T-helper 2 cell treated with Interferon-gamma antibody and Interleukin-4, amounts not matched to agents 5 μg/mL and 100 μg/mL, for 36 hours (primary cell): ENCODE results near the gene CD93.

Source experiments
- DNase-seq: peaks from one replicate; pipeline ENCODE4 v3.0.0; 2021; ENCODE audit warnings: low spot score
- H3K27ac Mint-ChIP-seq: one replicate; pipeline ENCODE4 v1.8.0; 2021; ENCODE audit warnings: mild to moderate bottlenecking, mixed read lengths
- H3K27me3 Mint-ChIP-seq: one replicate; pipeline ENCODE4 v1.8.0; 2021; ENCODE audit warnings: low read depth, mixed read lengths
- H3K36me3 Mint-ChIP-seq: one replicate; pipeline ENCODE4 v1.8.0; 2021; ENCODE audit warnings: low read depth, mixed read lengths
- H3K4me1 Mint-ChIP-seq: one replicate; pipeline ENCODE4 v1.8.0; 2021; ENCODE audit warnings: low read depth, mixed read lengths
- H3K4me3 Mint-ChIP-seq: one replicate; pipeline ENCODE4 v1.8.0; 2022; ENCODE audit warnings: mild to moderate bottlenecking, moderate library complexity, mixed read lengths
- H3K9me3 Mint-ChIP-seq: one replicate; pipeline ENCODE4 v1.8.0; 2021; ENCODE audit warnings: mixed read lengths

CD93 gene

GRCh38 chr20:23125625-23126191 lies 39.6 kb upstream of the CD93 start:
- H3K27ac Mint-ChIP-seq: no peak overlapping the region

GRCh38 chr20:23125159-23125558 lies 39.0 kb upstream of the CD93 start:
- no peak overlapping the region for H3K4me3 Mint-ChIP-seq
- H3K36me3 Mint-ChIP-seq: no peaks in the 10 kb centered on the region
- peaks cover 9% of the 10 kb centered on the region for H3K27me3 Mint-ChIP-seq
- no peak for DNase-seq
- H3K27ac Mint-ChIP-seq: no peak overlapping the region
- H3K9me3 Mint-ChIP-seq: no peaks in the 10 kb centered on the region
- peaks cover 7% of the 10 kb centered on the region for H3K4me1 Mint-ChIP-seq

More at GRCh38 chr20:23125625-23126191, 39.6 kb upstream of the CD93 start:
- no peak overlapping the region for H3K4me3 Mint-ChIP-seq
- peaks cover 7% of the 10 kb centered on the region for H3K27me3 Mint-ChIP-seq
- no peaks in the 10 kb centered on the region for H3K36me3 Mint-ChIP-seq
- H3K9me3 Mint-ChIP-seq: no peaks in the 10 kb centered on the region
- peaks cover 7% of the 10 kb centered on the region for H3K4me1 Mint-ChIP-seq
- no peak for DNase-seq

DNA sequence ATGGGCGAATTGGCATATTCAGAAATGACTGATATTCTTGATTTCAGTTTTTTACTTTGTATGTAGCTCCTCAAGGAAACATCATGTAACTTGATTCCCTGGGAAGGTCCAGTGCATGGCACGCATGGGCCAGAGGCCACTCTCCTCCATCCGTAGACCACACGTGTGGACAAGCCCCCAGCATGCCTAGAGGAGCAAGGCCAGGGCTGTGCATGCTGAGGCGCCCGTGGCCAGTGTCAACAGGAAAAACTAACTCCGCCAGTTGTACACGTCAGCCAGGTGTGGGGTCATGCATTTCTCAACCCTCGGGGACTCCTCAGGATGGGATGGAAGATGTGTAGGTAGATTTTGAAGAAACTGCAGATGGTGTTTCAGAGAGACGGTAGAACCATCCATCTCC lies 37.8 kb upstream of the CD93 start:
- H3K4me1 Mint-ChIP-seq: peaks cover 7% of the 10 kb centered on the region
- no peak overlapping the region for H3K27ac Mint-ChIP-seq
- H3K9me3 Mint-ChIP-seq: no peaks in the 10 kb centered on the region
- no peaks in the 10 kb centered on the region for H3K36me3 Mint-ChIP-seq
- peaks cover 9% of the 10 kb centered on the region for H3K27me3 Mint-ChIP-seq
- no peak overlapping the region for H3K4me3 Mint-ChIP-seq
- DNase-seq: no peak

- no peak overlapping the region for H3K27ac Mint-ChIP-seq
- H3K4me1 Mint-ChIP-seq: peaks cover 7% of the 10 kb centered on the region
- peaks cover 9% of the 10 kb centered on the region for H3K27me3 Mint-ChIP-seq
- H3K9me3 Mint-ChIP-seq: no peaks in the 10 kb centered on the region
- no peak for DNase-seq
- no peaks in the 10 kb centered on the region for H3K36me3 Mint-ChIP-seq
- no peak overlapping the region for H3K4me3 Mint-ChIP-seq
Measured at GRCh38 chr20:23122796-23123655, 36.9 kb upstream of the CD93 start.

DNA sequence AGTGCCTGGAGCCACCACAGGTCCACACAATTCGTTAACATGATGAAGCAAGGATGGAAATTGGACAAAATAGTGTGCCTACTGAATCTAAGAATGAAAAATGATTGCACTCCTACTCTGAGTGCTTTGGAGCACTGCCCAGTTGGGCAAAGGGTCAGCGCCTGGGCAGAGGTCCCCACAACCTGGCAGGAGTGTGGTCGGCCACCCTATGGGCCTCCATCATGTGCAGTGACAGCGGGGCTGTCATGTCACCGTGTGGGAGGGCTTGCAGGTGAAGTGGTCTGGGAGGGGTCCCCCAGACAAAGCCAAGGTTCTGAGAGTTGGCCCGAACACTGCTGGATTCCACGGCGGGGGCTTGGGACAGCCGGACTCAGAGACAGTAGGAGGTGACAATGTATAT lies 36.2 kb upstream of the CD93 start:
- Mint-ChIP-seq H3K4me1 (peaks cover 7% of the 10 kb centered on the region), H3K4me3 (no peak overlapping the region)

DNA sequence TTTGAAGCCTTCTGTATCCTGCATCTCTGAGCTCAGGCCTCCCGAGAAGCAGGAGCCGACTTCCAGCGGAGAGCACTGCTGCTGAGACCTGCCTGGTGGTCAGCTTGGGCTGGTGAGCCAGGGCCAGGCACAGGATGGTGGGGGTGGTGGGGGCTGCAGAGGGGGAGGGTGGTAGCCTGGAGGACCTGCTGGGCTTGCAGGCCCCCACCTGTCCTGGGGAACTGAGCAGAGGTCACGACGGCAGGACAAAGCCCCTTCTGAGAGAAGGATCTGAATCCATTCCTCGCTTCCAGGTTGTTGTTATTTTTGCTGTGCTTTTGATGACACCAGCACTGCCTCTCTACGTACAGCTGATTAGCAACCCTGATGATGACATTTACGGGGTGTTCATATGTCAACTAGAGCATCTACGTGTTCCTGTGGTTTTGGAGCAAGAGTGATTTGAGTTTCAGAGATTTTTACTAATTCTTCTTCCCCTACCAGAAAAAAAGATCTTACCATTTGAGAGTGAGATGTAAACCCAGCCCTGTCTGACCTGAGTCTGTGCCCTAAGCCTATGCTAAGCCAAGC lies 35.7 kb upstream of the CD93 start:
- no peak for DNase-seq
- no peak overlapping the region for H3K27ac Mint-ChIP-seq
- peaks cover 9% of the 10 kb centered on the region for H3K27me3 Mint-ChIP-seq
- H3K36me3 Mint-ChIP-seq: no peaks in the 10 kb centered on the region
- peaks cover 7% of the 10 kb centered on the region for H3K4me1 Mint-ChIP-seq
- H3K9me3 Mint-ChIP-seq: no peaks in the 10 kb centered on the region
- H3K4me3 Mint-ChIP-seq: no peak overlapping the region

More for the DNA sequence above, 36.2 kb upstream of the CD93 start:
- Mint-ChIP-seq H3K27ac (no peak overlapping the region), H3K36me3 (no peaks in the 10 kb centered on the region), H3K27me3 (peaks cover 9% of the 10 kb centered on the region), H3K9me3 (no peaks in the 10 kb centered on the region)
- DNase-seq: no peak

- Mint-ChIP-seq H3K4me3 (no peak overlapping the region), H3K36me3 (no peaks in the 10 kb centered on the region), H3K27ac (no peak overlapping the region), H3K9me3 (no peaks in the 10 kb centered on the region), H3K27me3 (peaks cover 9% of the 10 kb centered on the region), H3K4me1 (peaks cover 7% of the 10 kb centered on the region)
- DNase-seq: no peak
Measured at GRCh38 chr20:23120936-23121750, 35.0 kb upstream of the CD93 start.

DNA sequence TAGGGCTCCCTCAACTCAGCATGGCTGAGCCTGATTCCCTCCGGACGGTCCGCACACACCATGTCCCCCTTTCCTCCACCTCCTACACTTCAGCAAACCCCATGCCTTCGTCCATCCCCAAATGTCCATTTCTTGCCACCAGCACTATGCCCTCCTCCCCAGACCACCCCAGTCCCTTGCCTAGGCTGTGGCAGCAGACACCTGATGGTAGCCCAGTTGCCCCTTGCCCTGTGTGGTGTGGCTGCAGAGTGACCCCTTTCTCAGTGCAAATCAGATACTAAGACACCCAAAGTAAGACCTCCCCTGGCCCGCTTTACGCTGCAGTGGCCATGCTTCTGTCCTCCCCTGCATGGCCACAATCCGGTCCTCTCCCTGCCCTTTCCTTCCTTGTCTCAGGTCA lies 34.1 kb upstream of the CD93 start:
- H3K27me3 Mint-ChIP-seq: peaks cover 9% of the 10 kb centered on the region
- no peaks in the 10 kb centered on the region for H3K9me3 Mint-ChIP-seq

DNA sequence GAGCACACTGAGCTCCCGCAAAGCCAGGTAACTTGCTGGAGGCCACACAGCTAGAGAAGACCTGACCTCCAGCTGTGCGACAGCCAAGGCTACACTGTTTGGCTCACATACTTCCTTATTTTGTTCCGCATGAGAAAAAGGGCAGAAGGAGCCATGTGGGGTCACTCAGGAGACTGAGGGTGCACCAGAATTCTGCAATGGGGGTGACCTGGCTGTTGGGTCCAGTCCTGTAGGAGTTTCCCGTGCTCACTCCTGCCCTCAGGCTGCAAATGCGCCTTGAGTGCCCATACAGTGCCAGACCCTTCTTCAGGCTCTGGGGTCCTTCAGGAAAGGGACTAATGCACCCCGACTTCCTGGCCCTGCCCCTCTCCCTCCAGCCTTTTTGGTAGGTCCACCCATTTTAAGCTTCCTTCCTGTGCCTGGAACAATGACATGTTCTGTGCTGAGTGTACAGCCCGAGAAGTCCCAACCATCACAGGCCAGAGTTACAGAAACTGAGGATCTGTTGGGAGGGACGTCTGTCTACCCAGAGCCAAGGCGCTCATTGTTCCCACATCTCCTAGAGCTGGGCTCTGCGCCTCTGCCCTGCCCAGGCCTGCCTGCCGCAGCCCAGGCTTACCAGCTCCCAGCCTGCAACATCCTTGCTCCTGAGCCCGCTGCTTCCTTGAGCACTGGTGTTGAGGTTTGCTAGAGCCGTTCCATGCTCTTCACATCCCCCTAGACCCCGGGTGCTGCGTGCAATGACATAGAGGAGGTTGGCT lies 33.5 kb upstream of the CD93 start:
- H3K9me3 Mint-ChIP-seq: no peaks in the 10 kb centered on the region
- DNase-seq: no peak
- no peaks in the 10 kb centered on the region for H3K36me3 Mint-ChIP-seq
- H3K27me3 Mint-ChIP-seq: peaks cover 9% of the 10 kb centered on the region
- peaks cover 7% of the 10 kb centered on the region for H3K4me1 Mint-ChIP-seq
- H3K4me3 Mint-ChIP-seq: no peak overlapping the region
- no peak overlapping the region for H3K27ac Mint-ChIP-seq

More for the DNA sequence above, 34.1 kb upstream of the CD93 start:
- DNase-seq: no peak
- no peak overlapping the region for H3K27ac Mint-ChIP-seq
- H3K4me1 Mint-ChIP-seq: peaks cover 7% of the 10 kb centered on the region
- no peak overlapping the region for H3K4me3 Mint-ChIP-seq
- no peaks in the 10 kb centered on the region for H3K36me3 Mint-ChIP-seq

GRCh38 chr20:23118766-23119165 lies 32.6 kb upstream of the CD93 start:
- H3K4me3 Mint-ChIP-seq: no peak overlapping the region
- H3K4me1 Mint-ChIP-seq: peaks cover 7% of the 10 kb centered on the region
- H3K9me3 Mint-ChIP-seq: no peaks in the 10 kb centered on the region
- no peaks in the 10 kb centered on the region for H3K36me3 Mint-ChIP-seq
- DNase-seq: no peak
- H3K27me3 Mint-ChIP-seq: peaks cover 9% of the 10 kb centered on the region
- H3K27ac Mint-ChIP-seq: no peak overlapping the region

DNA sequence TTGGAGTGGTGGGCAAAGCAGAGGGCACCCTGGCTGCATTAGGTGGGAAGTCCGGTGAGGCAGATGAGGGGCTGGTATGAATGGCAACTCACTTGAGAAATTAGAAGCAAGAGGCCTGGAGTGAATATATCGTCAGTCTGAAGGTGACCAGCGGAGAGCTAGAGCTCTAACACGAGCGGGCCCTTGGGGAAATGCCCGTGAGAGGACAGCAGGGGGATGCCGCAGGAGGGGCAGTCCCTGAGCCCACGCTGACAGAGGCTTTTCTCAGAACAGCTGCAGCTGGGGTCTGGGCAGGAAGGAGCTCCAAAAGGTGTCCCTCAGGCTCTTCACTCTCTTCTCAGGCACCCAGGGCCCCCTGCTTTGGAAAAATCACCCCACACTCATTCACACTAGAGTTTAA lies 32.0 kb upstream of the CD93 start:
- H3K27me3 Mint-ChIP-seq: peaks cover 9% of the 10 kb centered on the region
- no peak for DNase-seq
- H3K27ac Mint-ChIP-seq: no peak overlapping the region
- H3K9me3 Mint-ChIP-seq: no peaks in the 10 kb centered on the region
- H3K36me3 Mint-ChIP-seq: no peaks in the 10 kb centered on the region
- peaks cover 7% of the 10 kb centered on the region for H3K4me1 Mint-ChIP-seq
- no peak overlapping the region for H3K4me3 Mint-ChIP-seq

DNA sequence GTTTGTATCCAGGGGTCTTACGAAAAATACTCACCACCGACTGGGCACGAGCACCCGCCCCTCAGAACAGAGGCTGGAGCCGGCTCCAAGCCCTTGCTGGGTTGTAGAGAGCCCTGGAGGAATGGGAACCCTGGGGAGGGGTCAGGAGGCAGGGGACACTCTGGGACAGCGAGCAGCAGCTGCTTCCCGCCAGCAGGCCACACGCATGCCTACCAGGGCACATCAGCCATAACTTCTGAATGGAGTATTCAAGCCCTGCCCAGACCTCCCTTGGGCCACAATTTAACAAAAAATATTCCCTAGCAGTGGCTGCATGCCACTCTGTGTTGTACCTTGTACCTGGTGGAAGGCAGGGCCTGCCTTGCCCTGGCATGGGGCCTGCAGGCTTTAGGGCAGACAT lies 31.6 kb upstream of the CD93 start:
- DNase-seq: no peak
- Mint-ChIP-seq H3K4me3 (no peak overlapping the region), H3K27me3 (peaks cover 9% of the 10 kb centered on the region), H3K9me3 (no peaks in the 10 kb centered on the region), H3K36me3 (no peaks in the 10 kb centered on the region), H3K4me1 (peaks cover 7% of the 10 kb centered on the region), H3K27ac (no peak overlapping the region)

DNA sequence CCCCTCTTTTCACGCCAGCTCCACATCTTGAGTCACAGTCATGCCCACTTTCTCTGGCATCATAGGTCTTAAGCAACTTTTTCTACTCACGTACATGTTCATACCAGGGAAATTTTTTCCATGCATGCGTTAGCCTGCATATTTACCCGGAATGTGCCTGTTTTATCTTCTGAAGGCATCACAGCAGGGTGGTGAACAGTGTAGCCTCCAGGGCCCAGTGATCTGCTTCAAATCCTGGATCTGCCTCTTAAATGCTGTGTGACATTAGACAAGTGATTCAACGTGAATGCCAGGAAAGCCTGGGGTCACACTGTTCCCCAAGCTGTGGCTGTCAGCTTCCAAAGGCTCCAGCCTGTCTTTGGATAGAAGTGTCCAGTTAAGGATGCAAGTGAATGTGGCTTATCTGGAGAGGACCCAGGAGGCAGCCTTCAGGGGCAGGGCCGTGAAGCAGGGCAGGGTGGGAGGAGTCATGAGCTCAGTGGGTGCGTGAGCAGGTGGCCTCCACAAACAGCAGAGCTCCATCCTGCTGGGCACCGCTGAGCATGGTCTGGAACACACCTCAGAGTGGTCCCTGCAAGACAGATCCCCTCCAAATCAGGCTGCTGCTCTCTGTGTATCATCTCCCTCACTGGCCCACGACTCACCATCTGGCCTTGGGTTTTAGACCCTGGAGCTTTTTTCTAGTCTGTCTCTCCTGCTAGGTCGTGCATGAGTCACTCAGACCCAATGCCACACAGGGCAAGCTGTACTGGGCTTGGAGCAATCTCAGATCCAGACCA lies 30.4 kb upstream of the CD93 start:
- Mint-ChIP-seq H3K27me3 (peaks cover 6% of the 10 kb centered on the region), H3K9me3 (no peaks in the 10 kb centered on the region), H3K4me1 (peaks cover 3% of the 10 kb centered on the region), H3K36me3 (no peaks in the 10 kb centered on the region), H3K4me3 (no peak overlapping the region), H3K27ac (no peak overlapping the region)
- no peak for DNase-seq
